H1 (cell line): ENCODE data around the gene AADAC. TPM values are rescaled to one million over a fixed set of nuclear protein-coding genes. Genes with fewer than 3 reads are reported as not detected.

Experiments used
- CTCF ChIA-PET: fragments of 300-600 bp; sonication (Branson Sonifier 250); formaldehyde crosslinking; loops from one replicate; lab custom pipeline; 2021; ENCODE audit not compliant: partially characterized antibody; lab: Charles Lee
- POLR2A ChIA-PET: fragments of 300-600 bp; sonication (Branson Sonifier 250); formaldehyde crosslinking; loops from one replicate; lab custom pipeline; 2021; ENCODE audit warnings: inconsistent platforms; ENCODE audit not compliant: partially characterized antibody; lab: Charles Lee
- DNase-seq, 2 experiments: peaks; one replicate each; pipeline versions ENCODE4 v3.0.0 to v3.0.0-alpha.2; 2010 to 2022; ENCODE audit warnings: low spot score in 2 of 2, low read depth in 1 of 2, mixed read lengths in 1 of 2
- FAIRE-seq: peaks from 2 replicates; lab custom pipeline; 2011; peaks lifted over from hg19 to GRCh38; lab: Jason Lieb, UNC
- H2AFZ ChIP-seq: 2 replicates; pipeline ENCODE4 v1.8.1; 2012; ENCODE audit warnings: low read length, inconsistent platforms
- H2AK5ac ChIP-seq: 2 replicates; pipeline ENCODE4 v1.6.1; 2013; ENCODE audit warnings: low read depth, low read length
- H2BK120ac ChIP-seq: replicated peaks from 2 replicates; pipeline ENCODE3; 2013; ENCODE audit warnings: low read depth, low read length, inconsistent platforms
- H2BK12ac ChIP-seq: 2 replicates; pipeline ENCODE4 v1.6.1; 2013; ENCODE audit warnings: low read depth, low read length
- H2BK15ac ChIP-seq: 2 replicates; pipeline ENCODE4 v1.6.1; 2013; ENCODE audit warnings: low read length
- H2BK20ac ChIP-seq: 2 replicates; pipeline ENCODE4 v1.6.1; 2013; ENCODE audit warnings: low read length
- H2BK5ac ChIP-seq: 2 replicates; pipeline ENCODE4 v1.6.1; 2013; ENCODE audit warnings: low read depth, low read length
- H3K14ac ChIP-seq: 2 replicates; pipeline ENCODE4 v1.6.1; 2013; ENCODE audit warnings: inconsistent platforms; ENCODE audit not compliant: insufficient read length
- H3K18ac ChIP-seq: 2 replicates; pipeline ENCODE4 v1.6.1; 2013; ENCODE audit warnings: low read length; ENCODE audit errors: extremely low read depth
- H3K23ac ChIP-seq: 2 replicates; pipeline ENCODE4 v1.6.1; 2013; ENCODE audit warnings: inconsistent platforms; ENCODE audit not compliant: insufficient read length
- H3K23me2 ChIP-seq: 2 replicates; pipeline ENCODE4 v1.6.1; 2013; ENCODE audit warnings: low read depth, low read length
- H3K27ac ChIP-seq: 2 replicates; pipeline ENCODE4 v1.6.1; 2011; ENCODE audit warnings: low read depth, low read length, inconsistent platforms
- H3K27me3 ChIP-seq, 4 experiments: replicated peaks in 1 of 4; 1 replicate in 1 of 4; 2 replicates in 3 of 4; pipeline versions ENCODE4 v1.6.1 to v1.8.1; 2011 to 2013; ENCODE audit warnings: low read length in 3 of 4, mild to moderate bottlenecking in 3 of 4, inconsistent platforms in 2 of 4, mixed read lengths in 2 of 4, moderate library complexity in 1 of 4; ENCODE audit not compliant: control insufficient read depth in 3 of 4, insufficient read depth in 3 of 4; ENCODE audit errors: extremely low read depth in 1 of 4
- H3K36me3 ChIP-seq, 4 experiments: 2 replicates each; pipeline versions ENCODE4 v1.6.1 to v1.8.1; 2011 to 2013; ENCODE audit warnings: mild to moderate bottlenecking in 4 of 4, low read length in 3 of 4, moderate library complexity in 2 of 4, control low read depth in 1 of 4, inconsistent platforms in 1 of 4; ENCODE audit not compliant: insufficient read depth in 4 of 4, control insufficient read depth in 2 of 4
- H3K4ac ChIP-seq: replicated peaks from 2 replicates; pipeline ENCODE3; 2013; ENCODE audit warnings: low read length, low read depth, mixed read lengths, inconsistent platforms; ENCODE audit not compliant: insufficient read length
- H3K4me1 ChIP-seq, 4 experiments: replicated peaks in 1 of 4; 1 replicate in 1 of 4; 2 replicates in 3 of 4; pipeline versions ENCODE4 v1.6.1 to v1.8.1; 2011 to 2013; ENCODE audit warnings: low read length in 3 of 4, inconsistent platforms in 2 of 4, mixed read lengths in 1 of 4; ENCODE audit not compliant: insufficient read depth in 4 of 4, control insufficient read depth in 3 of 4
- H3K4me2 ChIP-seq, 2 experiments: 2 replicates each; pipeline versions ENCODE4 v1.6.1 to v1.8.1; 2011 to 2013; ENCODE audit warnings: low read depth in 2 of 2, low read length in 2 of 2, control low read depth in 1 of 2, inconsistent platforms in 1 of 2, mild to moderate bottlenecking in 1 of 2; ENCODE audit not compliant: insufficient read depth in 1 of 2
- H3K4me3 ChIP-seq, 4 experiments: fragments of 200-600, 300-600 bp in 1 of 4; sonication (generic), shearing (Covaris generic), sonication (Bioruptor Twin) in 1 of 4; 2 replicates each; pipeline versions ENCODE4 v1.5.1 to v1.8.1; 2011 to 2016; ENCODE audit warnings: low read length in 4 of 4, low read depth in 3 of 4, control low read depth in 2 of 4, inconsistent platforms in 2 of 4, mild to moderate bottlenecking in 2 of 4, mixed read lengths in 1 of 4, moderate library complexity in 1 of 4; ENCODE audit not compliant: insufficient read depth in 2 of 4; ENCODE audit errors: extremely low read depth in 1 of 4
- H3K56ac ChIP-seq: replicated peaks from 2 replicates; pipeline ENCODE3; 2013; ENCODE audit warnings: low read depth, mild to moderate bottlenecking, mixed read lengths, low read length, inconsistent platforms; ENCODE audit not compliant: insufficient read length
- H3K79me1 ChIP-seq: 2 replicates; pipeline ENCODE4 v1.6.1; 2013; ENCODE audit warnings: low read depth, low read length, control low read depth
- H3K79me2 ChIP-seq, 2 experiments: 2 replicates each; pipeline versions ENCODE4 v1.6.1 to v1.8.1; 2012 to 2013; ENCODE audit warnings: low read length in 2 of 2, mild to moderate bottlenecking in 2 of 2, inconsistent platforms in 1 of 2; ENCODE audit not compliant: insufficient read depth in 2 of 2, control insufficient read depth in 1 of 2
- H3K9ac ChIP-seq, 4 experiments: replicated peaks in 1 of 4; 1 replicate in 1 of 4; 2 replicates in 3 of 4; pipeline versions ENCODE4 v1.6.1 to v1.8.1; 2011 to 2013; ENCODE audit warnings: low read depth in 3 of 4, low read length in 3 of 4, control low read depth in 2 of 4, mild to moderate bottlenecking in 2 of 4, moderate library complexity in 2 of 4, inconsistent platforms in 1 of 4; ENCODE audit errors: extremely low read depth in 1 of 4
- H3K9me3 ChIP-seq, 2 experiments: 2 replicates each; pipeline versions ENCODE4 v1.6.1 to v1.8.1; 2012 to 2013; ENCODE audit warnings: mild to moderate bottlenecking in 2 of 2, moderate library complexity in 2 of 2, control low read depth in 1 of 2, inconsistent platforms in 1 of 2, low read depth in 1 of 2, low read length in 1 of 2, mixed read lengths in 1 of 2; ENCODE audit not compliant: insufficient read depth in 2 of 2
- H4K20me1 ChIP-seq, 2 experiments: replicated peaks in 1 of 2; 2 replicates each; pipeline versions ENCODE3 to v1.8.1; 2011 to 2013; ENCODE audit warnings: inconsistent platforms in 2 of 2, low read length in 2 of 2, mild to moderate bottlenecking in 1 of 2; ENCODE audit not compliant: insufficient read depth in 2 of 2, control insufficient read depth in 1 of 2
- H4K5ac ChIP-seq: 2 replicates; pipeline ENCODE4 v1.6.1; 2013; ENCODE audit warnings: low read length, low read depth, mixed read lengths, inconsistent platforms; ENCODE audit not compliant: insufficient read length
- H4K8ac ChIP-seq: 2 replicates; pipeline ENCODE4 v1.8.0; 2013; ENCODE audit warnings: mild to moderate bottlenecking, moderate library complexity, low read length, inconsistent platforms; ENCODE audit not compliant: insufficient read depth; ENCODE audit errors: extremely low read depth
- H4K91ac ChIP-seq: replicated peaks from 2 replicates; pipeline ENCODE3; 2013; ENCODE audit warnings: low read length, mixed read lengths, inconsistent platforms; ENCODE audit not compliant: insufficient read length
- BACH1 ChIP-seq: IDR thresholded peaks from 2 replicates; pipeline ENCODE4 v1.6.1; 2012; ENCODE audit warnings: low read length, improper control_type of control experiment
- BCL11A ChIP-seq, 2 experiments: IDR thresholded peaks; one replicate each; pipeline ENCODE4 v1.6.1; 2011; ENCODE audit warnings: low read depth in 2 of 2, low read length in 2 of 2, mild to moderate bottlenecking in 2 of 2
- RFX5 ChIP-seq: IDR thresholded peaks from 2 replicates; pipeline ENCODE4 v1.6.1; 2011; ENCODE audit warnings: low read depth, low read length, improper control_type of control experiment, borderline replicate concordance
- SIN3A ChIP-seq, 2 experiments: IDR thresholded peaks in 1 of 2; conservative IDR thresholded peaks in 1 of 2; 2 replicates each; pipeline ENCODE4 v1.6.1; 2011 to 2012; ENCODE audit warnings: low read length in 2 of 2, improper control_type of control experiment in 1 of 2, low read depth in 1 of 2, mild to moderate bottlenecking in 1 of 2
- SP2 ChIP-seq: IDR thresholded peaks from 2 replicates; pipeline ENCODE4 v1.6.1; 2012; ENCODE audit warnings: mild to moderate bottlenecking, low read length, inconsistent platforms
- WGBS, 2 experiments: shearing (Covaris generic) in 1 of 2; methylation state at CpG; one replicate each; pipeline versions ENCODE4 v1.1.6 to v1.1.7; 2013 to 2015; ENCODE audit warnings: low lambda C conversion rate in 2 of 2, mixed read lengths in 2 of 2, inconsistent platforms in 1 of 2, low coverage in 1 of 2, missing lambda C conversion rate in 1 of 2; ENCODE audit not compliant: insufficient replicate concordance in 2 of 2, insufficient coverage in 1 of 2, insufficient read length in 1 of 2; ENCODE audit errors: extremely low coverage in 1 of 2, missing lambda C conversion rate in 1 of 2; 5-methylcytosine and 5-hydroxymethylcytosine counted together
- polyA plus RNA-seq, 7 experiments: library from polyadenylated mRNA; depleted of rRNA in 3 of 7; stranded (reverse) in 5 of 7; unstranded in 2 of 7; fragments of >200 nt in 5 of 7; fragments of 200-250 nt in 2 of 7; gene quantifications; 1 replicate in 5 of 7; 2 replicates in 1 of 7; 4 replicates in 1 of 7; pipeline versions ENCODE4 v1.2.1 to v1.2.3, GENCODE V29; 2011 to 2013; ENCODE audit warnings: missing spikeins in 2 of 7, mixed read lengths in 2 of 7
- total RNA-seq: library from RNA; stranded (reverse); fragmentation: NEBNext Ultra II Directional; extraction: Animal tissue kit (Norgen Biotek cat#: 25700); gene quantifications from 2 replicates; pipeline ENCODE4 v1.2.1, GENCODE V29; 2021
- TF ChIP-seq, protein P1 (sequence below): IDR thresholded peaks from 2 replicates; pipeline ENCODE4 v1.6.1; 2011; ENCODE audit warnings: low read length, improper control_type of control experiment
- TF ChIP-seq, protein P2 (sequence below): IDR thresholded peaks from 2 replicates; pipeline ENCODE4 v1.6.1; 2011; ENCODE audit warnings: low read depth, mild to moderate bottlenecking, low read length; ENCODE audit not compliant: insufficient read depth

The AADAC gene
- total and polyA plus RNA-seq, 2 of the 8 experiments (the other 6 are each of a cell fraction or from before 2014, with no cell fraction given): not detected

DNA sequence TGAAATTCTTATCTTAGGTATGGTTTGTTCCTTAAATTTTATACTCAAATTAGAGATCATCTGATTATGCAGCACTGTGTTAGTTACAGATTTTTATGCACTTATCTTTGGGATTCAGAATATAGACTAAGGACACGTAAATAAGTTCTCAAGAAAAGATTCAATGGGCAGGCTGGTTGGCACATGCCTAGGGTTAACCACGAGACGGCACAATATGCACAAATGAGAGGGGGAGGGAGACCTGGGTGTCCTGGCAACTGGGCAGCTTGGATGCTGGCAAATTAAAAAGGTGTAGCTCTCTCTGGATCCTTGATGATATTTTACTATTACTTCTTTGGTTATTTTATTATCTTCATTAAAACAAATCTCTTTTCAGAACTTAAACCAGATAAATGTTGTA is 672 bp downstream of the AADAC start:
- no peak overlapping the region for H2BK120ac ChIP-seq
- H3K18ac ChIP-seq: no peak overlapping the region
- no peaks in the 10 kb centered on the region for H3K4me1 ChIP-seq
- H3K79me2 ChIP-seq: no peaks in the 10 kb centered on the region
- no peak overlapping the region for H2AK5ac ChIP-seq
- no peak overlapping the region for H4K5ac ChIP-seq
- TF ChIP-seq BACH1 (no peak), RFX5 (no peak), SP2 (no peak), BCL11A (IDR thresholded peaks at IDR 0.05; ENCODE audit: low read depth in 2 of 2, low read length in 2 of 2) (no peak), SIN3A (conservative IDR thresholded peaks at IDR 0.05 in 1 of 2, IDR thresholded peaks at IDR 0.05 in 1 of 2; ENCODE audit: low read depth in 1 of 2, low read length in 2 of 2) (no peak)
- TF ChIP-seq, protein P1, sequence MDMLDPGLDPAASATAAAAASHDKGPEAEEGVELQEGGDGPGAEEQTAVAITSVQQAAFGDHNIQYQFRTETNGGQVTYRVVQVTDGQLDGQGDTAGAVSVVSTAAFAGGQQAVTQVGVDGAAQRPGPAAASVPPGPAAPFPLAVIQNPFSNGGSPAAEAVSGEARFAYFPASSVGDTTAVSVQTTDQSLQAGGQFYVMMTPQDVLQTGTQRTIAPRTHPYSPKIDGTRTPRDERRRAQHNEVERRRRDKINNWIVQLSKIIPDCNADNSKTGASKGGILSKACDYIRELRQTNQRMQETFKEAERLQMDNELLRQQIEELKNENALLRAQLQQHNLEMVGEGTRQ: no peak
- TF ChIP-seq, protein P2, sequence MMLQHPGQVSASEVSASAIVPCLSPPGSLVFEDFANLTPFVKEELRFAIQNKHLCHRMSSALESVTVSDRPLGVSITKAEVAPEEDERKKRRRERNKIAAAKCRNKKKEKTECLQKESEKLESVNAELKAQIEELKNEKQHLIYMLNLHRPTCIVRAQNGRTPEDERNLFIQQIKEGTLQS: no peak
- no peak overlapping the region for H2BK5ac ChIP-seq
- no peaks in the 10 kb centered on the region for H4K20me1 ChIP-seq
- H3K4me2 ChIP-seq: no peak overlapping the region
- H3K79me1 ChIP-seq: no peaks in the 10 kb centered on the region
- H3K4ac ChIP-seq: no peak overlapping the region
- H2BK20ac ChIP-seq: no peak overlapping the region
- H2AFZ ChIP-seq: no peak overlapping the region
- no peaks in the 10 kb centered on the region for H3K27me3 ChIP-seq
- H3K56ac ChIP-seq: no peak overlapping the region
- FAIRE-seq (no peak), DNase-seq (no peak)
- H3K4me3 ChIP-seq: no peak overlapping the region
- no peaks in the 10 kb centered on the region for H3K36me3 ChIP-seq
- POLR2A ChIA-PET: no interaction called here
- H4K91ac ChIP-seq: no peak overlapping the region
- no peak overlapping the region for H3K14ac ChIP-seq
- CTCF ChIA-PET: interaction anchor here (0.6 to 1.5 kb wide), 4 partner anchors 10 to 376 kb away, joined by 3 to 5 read pairs (median 4); no protein-coding TSS in a partner anchor
- no peak overlapping the region for H2BK12ac ChIP-seq
- 0 out of 2 replicates have a peak, but pooled peaks cover 2% of the 10 kb centered on the region for H3K23me2 ChIP-seq
- H2BK15ac ChIP-seq: no peak overlapping the region
- no peak overlapping the region for H3K23ac ChIP-seq
- WGBS, 2 experiments: 96% methylated on average over 3 of the region's 3 CpGs; no CpG with 5 or more reads in 1 of the 2 experiments
- H3K9me3 ChIP-seq: 0 out of 4 replicates have a peak, but pooled peaks cover 0 to 2% of the 10 kb centered on the region in 2 experiments
- no peak overlapping the region for H3K9ac ChIP-seq
- no peak overlapping the region for H4K8ac ChIP-seq
- no peak overlapping the region for H3K27ac ChIP-seq
